K562 (cell line): ENCODE results near the gene MTTP. TPM values are rescaled to one million over a fixed set of nuclear protein-coding genes. Genes with fewer than 3 reads are reported as not detected.

ENCODE experiments used
- CBX3 ChIP-seq, 2 experiments: IDR thresholded peaks; 1 replicate in 1 of 2; 2 replicates in 1 of 2; pipeline ENCODE4 v1.6.1; 2012; ENCODE audit warnings: inconsistent platforms in 2 of 2, low read length in 2 of 2, borderline replicate concordance in 1 of 2, control low read depth in 1 of 2
- ELF1 ChIP-seq: fragments of 200-800 bp; sonication (Bioruptor generic); IDR thresholded peaks from 2 replicates; pipeline ENCODE4 v1.6.1; 2016; ENCODE audit warnings: missing genetic modification characterization, missing compliant biosample characterization
- EP300 ChIP-seq: IDR thresholded peaks from 2 replicates; pipeline ENCODE4 v1.6.1; 2012; ENCODE audit warnings: low read length, improper control_type of control experiment
- HDAC2 ChIP-seq: fragments of 450-650 bp; IDR thresholded peaks from 2 replicates; pipeline ENCODE4 v1.6.1; 2016; ENCODE audit warnings: mild to moderate bottlenecking
- HDAC6 ChIP-seq: IDR thresholded peaks from 2 replicates; pipeline ENCODE4 v1.6.1; 2012; ENCODE audit warnings: low read depth, mild to moderate bottlenecking, control low read depth, inconsistent platforms, low read length, moderate library complexity
- HNRNPLL ChIP-seq: fragments of 200-400 bp; formaldehyde crosslinking; IDR thresholded peaks from 2 replicates; pipeline ENCODE4 v1.6.1; 2017; ENCODE audit warnings: low read length, low read depth, mild to moderate bottlenecking; ENCODE audit not compliant: poor library complexity, severe bottlenecking
- ILF3 ChIP-seq: fragments of 450-650 bp; IDR thresholded peaks from 2 replicates; pipeline ENCODE4 v1.6.1; 2018; ENCODE audit warnings: antibody characterized with exemption, mild to moderate bottlenecking, moderate library complexity, borderline replicate concordance
- PHB2 ChIP-seq: fragments of 450-650 bp; IDR thresholded peaks from 2 replicates; pipeline ENCODE4 v1.6.1; 2017; ENCODE audit warnings: low read depth
- PYGO2 ChIP-seq: fragments of 450-650 bp; IDR thresholded peaks from 2 replicates; pipeline ENCODE4 v1.6.1; 2016; ENCODE audit warnings: mild to moderate bottlenecking, missing genetic modification characterization, moderate library complexity, missing compliant biosample characterization
- SAP30 ChIP-seq: fragments of 200-600 bp; sonication (generic); IDR thresholded peaks from 2 replicates; pipeline ENCODE4 v1.6.1; 2012; ENCODE audit warnings: borderline replicate concordance, low read depth, mild to moderate bottlenecking, moderate library complexity, low read length, control low read depth, inconsistent platforms; ENCODE audit not compliant: insufficient read depth, poor library complexity, severe bottlenecking
- ZFP30 ChIP-seq: fragments of 250-450 bp; sonication (Bioruptor Pico); IDR thresholded peaks from 2 replicates; pipeline ENCODE4 v1.8.0; 2022; ENCODE audit warnings: moderate library complexity, mild to moderate bottlenecking, inconsistent platforms, borderline replicate concordance
- ZNF224 ChIP-seq: sonication (generic); formaldehyde crosslinking; IDR thresholded peaks from 2 replicates; pipeline ENCODE4 v1.8.0; 2022; ENCODE audit warnings: mild to moderate bottlenecking, missing genetic modification reagents
- ZNF274 ChIP-seq: IDR thresholded peaks from 2 replicates; pipeline ENCODE4 v1.6.1; 2011; ENCODE audit warnings: low read depth, mild to moderate bottlenecking, low read length, moderate library complexity, borderline replicate concordance
- ZNF282 ChIP-seq: sonication (generic); formaldehyde crosslinking; IDR thresholded peaks from 2 replicates; pipeline ENCODE4 v1.8.1; 2023; ENCODE audit warnings: missing genetic modification reagents
- ZNF79 ChIP-seq: fragments of 250-450 bp; sonication (Bioruptor Pico); IDR thresholded peaks from 2 replicates; pipeline ENCODE4 v1.4.0; 2020; ENCODE audit warnings: low read depth, mild to moderate bottlenecking, moderate library complexity
- polyA plus RNA-seq, 8 experiments: library from polyadenylated mRNA; depleted of rRNA in 4 of 8; stranded (reverse) in 5 of 8; unstranded in 3 of 8; fragments of >200 nt; fragmentation: Nextera tagmentation in 2 of 8; fragmentation: Illumina TruSeq in 1 of 8; extraction: Ambion mirVana in 2 of 8; extraction: Trizol in 1 of 8; gene quantifications; 2 replicates each; pipeline versions ENCODE4 v1.2.1 to v1.2.3, GENCODE V29; 2011 to 2014; ENCODE audit warnings: inconsistent platforms in 1 of 8, missing spikeins in 1 of 8
- total RNA-seq, 7 experiments: library from RNA; depleted of rRNA in 6 of 7; stranded (reverse); fragments of >200 nt in 6 of 7; fragmentation: Illumina TruSeq in 2 of 7; extraction: Trizol in 2 of 7; gene quantifications; 2 replicates each; pipeline versions ENCODE4 v1.2.1 to v1.2.3, GENCODE V29; 2011 to 2021; ENCODE audit warnings: low replicate concordance in 1 of 7
- TF ChIP-seq, protein P1 (sequence below): sonication (generic); formaldehyde crosslinking; IDR thresholded peaks from 2 replicates; pipeline ENCODE4 v1.8.1; 2022; ENCODE audit warnings: missing genetic modification reagents
- TF ChIP-seq, protein P2 (sequence below): IDR thresholded peaks from 2 replicates; pipeline ENCODE4 v1.6.1; 2012; ENCODE audit warnings: low read depth, low read length, improper control_type of control experiment, borderline replicate concordance
- TF ChIP-seq, protein P3 (sequence below): fragments of 250-450 bp; sonication (Bioruptor Pico); IDR thresholded peaks from 2 replicates; pipeline ENCODE4 v1.8.0; 2021; ENCODE audit warnings: moderate library complexity, mild to moderate bottlenecking, inconsistent platforms
- TF ChIP-seq, protein P4 (sequence below): sonication (generic); formaldehyde crosslinking; IDR thresholded peaks from 2 replicates; pipeline ENCODE4 v1.9.0; 2022; ENCODE audit warnings: mild to moderate bottlenecking, missing genetic modification reagents
- TF ChIP-seq, protein P5 (sequence below): fragments of 450-650 bp; formaldehyde crosslinking; IDR thresholded peaks from 2 replicates; pipeline ENCODE4 v1.4.0; 2022; ENCODE audit warnings: missing genetic modification characterization

Gene MTTP
- total and polyA plus RNA-seq, 9 of the 15 experiments (the other 6 are each of a cell fraction or from before 2014, with no cell fraction given): 0.01 to 0.29 (median 0.04) TPM; not detected in 2

DNA sequence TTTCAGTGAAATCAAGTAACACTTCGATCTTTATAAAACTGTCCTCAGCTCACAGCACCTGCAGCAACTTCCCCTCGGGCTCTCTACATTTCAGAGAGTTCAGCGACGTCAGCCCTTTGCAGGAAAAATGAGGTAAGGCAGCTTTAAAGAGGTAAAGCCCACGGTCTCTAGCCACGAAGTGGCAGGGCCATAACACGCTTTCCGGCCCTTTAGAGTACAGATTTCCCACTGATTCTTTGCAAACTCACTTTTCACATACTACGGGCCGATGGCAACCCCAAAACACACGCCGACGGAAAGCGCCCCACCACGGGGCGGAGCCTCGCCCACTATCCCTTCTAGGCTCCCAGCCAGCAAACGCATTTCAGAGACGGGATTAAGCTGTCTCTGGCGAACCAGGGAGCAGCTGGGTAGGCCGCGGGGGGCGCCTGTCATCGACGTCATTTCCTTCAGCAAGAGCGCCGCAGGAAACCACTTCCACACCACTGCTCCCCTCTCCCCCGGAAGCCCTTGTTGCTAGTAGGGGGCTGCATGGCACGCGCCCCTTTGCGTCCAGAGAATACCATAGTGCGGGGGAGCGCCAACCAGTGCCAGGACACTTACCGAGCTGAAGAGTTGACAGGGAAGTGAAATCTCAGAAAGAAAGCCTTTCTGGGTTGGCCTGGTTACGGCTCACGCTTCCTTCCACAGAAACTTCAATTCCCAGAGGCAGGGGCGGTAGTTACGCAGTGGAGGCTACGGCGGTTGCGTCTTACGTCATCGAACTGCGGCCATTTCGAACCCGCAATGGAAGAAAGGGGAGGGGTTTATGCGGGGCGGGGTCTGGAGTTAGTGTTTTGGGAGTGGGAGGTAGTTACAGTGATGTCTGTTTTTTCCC, 11.1 kb upstream of the MTTP start, which contains the start of gene TRMT10A (continued):
- TF ChIP-seq, protein P1, sequence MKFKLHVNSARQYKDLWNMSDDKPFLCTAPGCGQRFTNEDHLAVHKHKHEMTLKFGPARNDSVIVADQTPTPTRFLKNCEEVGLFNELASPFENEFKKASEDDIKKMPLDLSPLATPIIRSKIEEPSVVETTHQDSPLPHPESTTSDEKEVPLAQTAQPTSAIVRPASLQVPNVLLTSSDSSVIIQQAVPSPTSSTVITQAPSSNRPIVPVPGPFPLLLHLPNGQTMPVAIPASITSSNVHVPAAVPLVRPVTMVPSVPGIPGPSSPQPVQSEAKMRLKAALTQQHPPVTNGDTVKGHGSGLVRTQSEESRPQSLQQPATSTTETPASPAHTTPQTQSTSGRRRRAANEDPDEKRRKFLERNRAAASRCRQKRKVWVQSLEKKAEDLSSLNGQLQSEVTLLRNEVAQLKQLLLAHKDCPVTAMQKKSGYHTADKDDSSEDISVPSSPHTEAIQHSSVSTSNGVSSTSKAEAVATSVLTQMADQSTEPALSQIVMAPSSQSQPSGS (CRISPR knock-in tag): no peak
- TF ChIP-seq ZNF224 (no peak), HDAC6 (no peak), HDAC2 (no peak; the same call in 1 of the 2 replicates), ELF1 (tag) (peak; percentile 91), ZNF282 (no peak), CBX3 (IDR thresholded peaks at IDR 0.05; ENCODE audit: borderline replicate concordance in 1 of 2, low read length in 2 of 2) (no peak), SAP30 (peak; percentile 44), ZFP30 (CRISPR knock-in tag) (no peak), ILF3 (no peak), PYGO2 (no peak), PHB2 (no peak), ZNF79 (no peak), ZNF274 (no peak), HNRNPLL (peak; percentile 100), EP300 (0 out of 2 replicates have a peak, but pooled peaks have one; percentile 9)
- TF ChIP-seq, protein P2, sequence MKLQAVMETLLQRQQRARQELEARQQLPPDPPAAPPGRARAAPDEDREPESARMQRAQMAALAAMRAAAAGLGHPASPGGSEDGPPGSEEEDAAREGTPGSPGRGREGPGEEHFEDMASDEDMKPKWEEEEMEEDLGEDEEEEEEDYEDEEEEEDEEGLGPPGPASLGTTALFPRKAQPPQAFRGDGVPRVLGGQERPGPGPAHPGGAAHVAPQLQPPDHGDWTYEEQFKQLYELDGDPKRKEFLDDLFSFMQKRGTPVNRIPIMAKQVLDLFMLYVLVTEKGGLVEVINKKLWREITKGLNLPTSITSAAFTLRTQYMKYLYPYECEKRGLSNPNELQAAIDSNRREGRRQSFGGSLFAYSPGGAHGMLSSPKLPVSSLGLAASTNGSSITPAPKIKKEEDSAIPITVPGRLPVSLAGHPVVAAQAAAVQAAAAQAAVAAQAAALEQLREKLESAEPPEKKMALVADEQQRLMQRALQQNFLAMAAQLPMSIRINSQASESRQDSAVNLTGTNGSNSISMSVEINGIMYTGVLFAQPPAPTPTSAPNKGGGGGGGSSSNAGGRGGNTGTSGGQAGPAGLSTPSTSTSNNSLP: no peak
- TF ChIP-seq, protein P3, sequence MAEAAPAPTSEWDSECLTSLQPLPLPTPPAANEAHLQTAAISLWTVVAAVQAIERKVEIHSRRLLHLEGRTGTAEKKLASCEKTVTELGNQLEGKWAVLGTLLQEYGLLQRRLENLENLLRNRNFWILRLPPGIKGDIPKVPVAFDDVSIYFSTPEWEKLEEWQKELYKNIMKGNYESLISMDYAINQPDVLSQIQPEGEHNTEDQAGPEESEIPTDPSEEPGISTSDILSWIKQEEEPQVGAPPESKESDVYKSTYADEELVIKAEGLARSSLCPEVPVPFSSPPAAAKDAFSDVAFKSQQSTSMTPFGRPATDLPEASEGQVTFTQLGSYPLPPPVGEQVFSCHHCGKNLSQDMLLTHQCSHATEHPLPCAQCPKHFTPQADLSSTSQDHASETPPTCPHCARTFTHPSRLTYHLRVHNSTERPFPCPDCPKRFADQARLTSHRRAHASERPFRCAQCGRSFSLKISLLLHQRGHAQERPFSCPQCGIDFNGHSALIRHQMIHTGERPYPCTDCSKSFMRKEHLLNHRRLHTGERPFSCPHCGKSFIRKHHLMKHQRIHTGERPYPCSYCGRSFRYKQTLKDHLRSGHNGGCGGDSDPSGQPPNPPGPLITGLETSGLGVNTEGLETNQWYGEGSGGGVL (CRISPR knock-in tag): no peak
- TF ChIP-seq, protein P4, sequence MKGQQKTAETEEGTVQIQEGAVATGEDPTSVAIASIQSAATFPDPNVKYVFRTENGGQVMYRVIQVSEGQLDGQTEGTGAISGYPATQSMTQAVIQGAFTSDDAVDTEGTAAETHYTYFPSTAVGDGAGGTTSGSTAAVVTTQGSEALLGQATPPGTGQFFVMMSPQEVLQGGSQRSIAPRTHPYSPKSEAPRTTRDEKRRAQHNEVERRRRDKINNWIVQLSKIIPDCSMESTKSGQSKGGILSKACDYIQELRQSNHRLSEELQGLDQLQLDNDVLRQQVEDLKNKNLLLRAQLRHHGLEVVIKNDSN (CRISPR knock-in tag): no peak
- TF ChIP-seq, protein P5, sequence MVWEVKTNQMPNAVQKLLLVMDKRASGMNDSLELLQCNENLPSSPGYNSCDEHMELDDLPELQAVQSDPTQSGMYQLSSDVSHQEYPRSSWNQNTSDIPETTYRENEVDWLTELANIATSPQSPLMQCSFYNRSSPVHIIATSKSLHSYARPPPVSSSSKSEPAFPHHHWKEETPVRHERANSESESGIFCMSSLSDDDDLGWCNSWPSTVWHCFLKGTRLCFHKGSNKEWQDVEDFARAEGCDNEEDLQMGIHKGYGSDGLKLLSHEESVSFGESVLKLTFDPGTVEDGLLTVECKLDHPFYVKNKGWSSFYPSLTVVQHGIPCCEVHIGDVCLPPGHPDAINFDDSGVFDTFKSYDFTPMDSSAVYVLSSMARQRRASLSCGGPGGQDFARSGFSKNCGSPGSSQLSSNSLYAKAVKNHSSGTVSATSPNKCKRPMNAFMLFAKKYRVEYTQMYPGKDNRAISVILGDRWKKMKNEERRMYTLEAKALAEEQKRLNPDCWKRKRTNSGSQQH: no peak
